Stimulated activated CD8-positive, alpha-beta memory T cell treated with anti-CD3 and anti-CD28 coated beads, Interleukin-4, amount 100 ng/mL, for 4 hours (primary cell): ENCODE data around the gene PCYT2.
A peak's percentile ranks its signal among the peaks of the same experiment; 100 is the strongest.

Experiments
- DNase-seq, 2 donors: peaks; one replicate each; pipeline ENCODE4 v3.0.0-alpha.2; 2020; ENCODE audit warnings: low read depth in 2 of 2, low spot score in 1 of 2

The PCYT2 gene

DNA sequence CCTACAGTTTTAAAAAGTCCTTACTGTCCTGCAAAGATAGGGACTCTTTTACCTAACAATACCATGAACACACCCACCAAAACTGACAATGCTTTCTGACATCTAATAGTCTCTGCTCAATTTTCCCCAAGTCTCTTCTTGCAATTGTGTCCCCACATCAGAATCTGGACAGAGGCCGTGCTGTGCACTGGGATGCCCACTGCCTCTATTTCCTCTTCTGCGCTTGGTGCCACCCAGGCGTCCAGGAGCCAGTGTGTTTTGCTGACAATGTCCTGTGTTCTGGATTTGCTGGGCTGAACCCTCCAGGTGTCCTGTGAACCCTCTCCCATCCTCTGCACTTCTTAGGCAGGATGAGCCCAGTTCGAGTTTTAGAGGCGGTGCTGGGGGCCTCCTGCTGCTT is 33.6 kb downstream of the PCYT2 start:
- DNase-seq = no peak

DNA sequence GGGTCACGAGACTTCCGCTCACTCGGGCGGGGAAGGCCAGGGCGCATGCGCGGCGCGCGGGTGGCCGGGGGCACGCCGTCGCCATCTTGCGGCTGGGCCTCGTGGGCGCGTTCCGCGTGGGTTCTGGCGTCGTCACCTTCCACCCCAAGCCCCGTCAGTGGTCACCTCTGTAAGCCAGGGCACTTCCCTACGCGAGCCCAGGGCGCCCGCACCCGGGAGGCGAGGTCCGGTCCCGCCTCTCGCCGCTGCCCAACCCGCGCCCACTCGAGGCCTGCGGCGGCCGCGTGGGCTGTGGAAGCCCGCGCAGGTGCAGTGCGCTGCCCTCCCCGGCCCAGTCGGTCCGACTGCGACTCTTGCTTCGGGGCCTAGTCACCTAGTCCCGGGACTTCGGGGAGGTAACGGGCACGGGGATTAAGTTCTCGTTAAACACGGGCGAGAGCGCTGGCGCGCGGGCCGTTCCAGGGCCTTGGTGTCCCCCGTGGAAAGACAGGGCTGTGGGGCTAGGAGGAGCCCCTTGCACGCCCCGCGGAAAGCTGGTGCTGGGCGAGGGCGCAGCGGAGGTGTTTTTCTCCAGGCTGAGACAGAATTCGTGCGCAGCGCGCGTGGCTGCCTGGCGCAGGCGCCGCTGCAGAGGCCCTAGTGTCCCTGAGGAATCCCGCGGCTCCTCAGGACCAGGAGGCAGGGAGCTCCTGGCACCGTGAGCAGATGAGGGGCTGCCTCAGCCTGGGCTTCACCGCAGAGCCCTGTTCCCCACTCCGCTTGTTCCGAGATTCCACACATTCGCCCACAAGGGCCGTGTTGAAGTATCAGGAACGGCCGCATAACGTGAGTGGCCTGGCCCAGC is 39.6 kb downstream of the PCYT2 start:
- DNase-seq = peak; percentile 88 to 93

DNA sequence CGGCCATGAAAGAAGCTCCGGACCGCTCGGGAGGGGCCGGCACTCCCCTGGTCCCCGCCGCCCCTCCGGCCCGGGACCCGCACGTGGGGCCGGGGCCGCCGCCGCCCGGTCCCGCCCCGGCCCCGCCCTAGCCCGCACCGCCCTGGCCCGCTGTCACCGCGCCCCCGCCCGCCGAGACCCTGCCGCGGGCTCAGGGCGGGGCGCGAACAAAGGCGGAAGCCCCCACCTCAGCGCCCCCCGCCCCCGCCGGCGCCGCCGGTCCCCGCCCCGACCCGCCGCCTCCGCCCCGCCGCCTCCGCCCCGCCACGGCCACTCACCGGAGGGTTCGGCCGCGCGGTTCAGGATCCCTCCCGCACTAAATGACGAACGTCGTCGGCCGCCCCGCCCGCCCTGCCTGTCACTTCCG is 40.2 kb downstream of the PCYT2 start, which contains the start of gene ARHGDIA:
Gene ARHGDIA, minus strand, starts transcription at position 357 of the 406 bp plus-strand sequence. CDS start 1,407 bp downstream, outside the sequence.
- no peak for DNase-seq

GRCh38 chr17:81870131-81870980 is 40.8 kb downstream of the PCYT2 start:
- DNase-seq = no peak

GRCh38 chr17:81869221-81870130 is 41.7 kb downstream of the PCYT2 start:
- DNase-seq = no peak

DNA sequence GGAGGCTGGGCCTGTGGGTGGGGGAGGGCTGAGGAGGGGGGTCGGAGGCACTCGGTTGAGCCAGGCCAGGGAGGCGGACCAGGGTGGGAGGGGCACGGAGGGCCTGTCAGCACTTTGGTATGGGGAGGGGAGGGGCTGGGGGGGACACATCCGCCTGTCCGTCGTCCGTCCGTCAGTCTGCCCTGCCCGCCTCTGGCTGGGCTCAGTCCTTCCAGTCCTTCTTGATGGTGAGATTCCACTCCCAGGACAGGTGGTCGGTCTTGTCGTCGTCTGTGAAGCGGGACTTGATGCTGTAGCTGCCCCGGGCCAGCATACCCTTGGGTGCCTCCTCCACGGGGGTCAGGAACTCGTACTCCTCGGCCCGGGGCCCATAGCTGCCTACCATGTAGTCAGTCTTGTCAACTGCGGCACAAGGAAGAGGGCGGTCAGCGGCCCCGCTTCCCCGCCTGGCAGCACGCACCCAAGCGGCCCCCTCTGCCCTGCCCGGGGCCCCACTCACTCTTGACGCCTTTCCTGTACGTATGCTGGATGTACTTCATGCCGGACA is 42.5 kb downstream of the PCYT2 start:
- no peak for DNase-seq

DNA sequence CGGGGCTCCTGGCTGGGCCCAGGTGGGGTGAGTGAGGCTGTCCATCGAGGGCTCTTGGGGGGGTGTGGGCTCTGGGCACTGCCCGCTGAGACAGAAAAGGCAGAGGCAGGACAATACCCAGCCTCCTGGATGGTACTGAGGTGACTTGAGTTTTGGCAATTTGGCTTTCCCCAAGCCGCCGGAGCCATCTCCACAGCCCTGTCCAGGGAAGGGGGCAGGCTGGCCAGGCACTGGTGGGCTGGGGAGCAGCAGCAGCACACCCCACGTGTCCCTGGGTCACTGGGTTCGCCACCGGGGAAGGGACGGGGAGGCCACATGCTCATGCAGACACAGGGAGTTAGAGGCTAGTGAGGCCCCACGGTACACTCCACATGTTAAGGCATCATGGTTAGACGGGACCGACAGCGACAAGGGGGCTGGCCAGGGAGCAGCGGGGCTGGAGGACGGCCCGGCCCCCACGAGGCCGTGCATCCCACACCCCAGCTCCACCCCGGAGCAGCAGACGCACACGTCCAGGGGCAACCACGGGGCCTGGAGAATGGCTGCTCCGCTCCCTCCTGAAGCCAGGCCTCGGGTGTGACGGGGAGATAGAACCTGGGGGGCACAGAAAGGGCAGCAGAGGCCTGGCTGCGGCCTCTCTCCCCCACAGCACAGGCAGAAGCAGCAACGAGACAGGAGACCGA is 43.1 kb downstream of the PCYT2 start:
- no peak for DNase-seq

GRCh38 chr17:81867170-81867990 is 43.8 kb downstream of the PCYT2 start:
- DNase-seq = no peak

- no peak for DNase-seq
Measured at GRCh38 chr17:81866440-81867169, 44.6 kb downstream of the PCYT2 start.

DNA sequence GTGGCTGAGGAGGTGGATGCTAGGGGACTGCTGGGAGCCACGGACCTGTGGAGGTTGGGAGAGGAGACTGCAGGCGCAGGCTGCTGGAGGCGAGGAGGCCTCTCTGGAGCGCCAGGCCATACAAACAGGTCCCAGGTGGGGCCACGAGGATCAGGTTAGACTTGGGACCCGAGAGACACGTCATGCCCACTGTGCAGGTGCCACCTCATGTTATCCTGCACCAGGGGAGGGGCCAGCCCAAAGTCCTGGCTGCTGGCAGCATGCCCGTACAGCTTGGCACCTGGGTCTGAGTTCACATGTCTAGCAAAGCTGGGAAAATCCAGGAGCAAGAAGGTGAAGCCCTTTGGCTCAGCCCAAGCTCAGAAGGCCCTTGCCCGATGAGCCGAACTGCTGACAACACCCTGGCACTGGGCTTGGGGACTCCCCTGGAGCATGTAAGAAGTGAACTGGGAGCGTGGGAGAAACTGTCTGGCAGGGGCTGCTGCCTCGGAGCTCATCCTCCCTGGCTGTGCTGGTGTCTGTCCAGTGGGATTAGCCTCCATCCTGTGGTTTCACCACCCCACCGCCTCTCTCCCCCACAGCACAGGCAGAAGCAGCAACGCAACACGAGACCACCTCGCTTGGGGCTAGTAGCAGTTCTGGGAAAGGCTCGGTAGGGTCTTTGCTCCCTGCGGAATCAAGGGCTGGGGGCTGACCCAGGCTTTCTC is 45.3 kb downstream of the PCYT2 start:
- DNase-seq = no peak

GRCh38 chr17:81865358-81865732 is 45.9 kb downstream of the PCYT2 start:
- no peak for DNase-seq

GRCh38 chr17:81863833-81864768 is 47.1 kb downstream of the PCYT2 start:
- no peak for DNase-seq

- DNase-seq = no peak
Measured at GRCh38 chr17:81863123-81863675, 48.0 kb downstream of the PCYT2 start.

GRCh38 chr17:81860756-81861568 is 50.2 kb downstream of the PCYT2 start:
- peak; percentile 97 to 99 for DNase-seq

- no peak for DNase-seq
Measured at GRCh38 chr17:81859906-81860755, 51.1 kb downstream of the PCYT2 start, which contains the start of gene P4HB. Gene P4HB (minus strand): TSS chr17:81860535. CDS start chr17:81860471, 64 bp downstream.
